Endothelial cell of umbilical vein (primary cell): ENCODE measurements around the gene XRCC1. TPM values are rescaled to one million over a fixed set of nuclear protein-coding genes. Genes with fewer than 3 reads are reported as not detected.

Experiments used
- BruUV-seq: library from RNA; stranded (reverse); fragments of 400-500 nt; replicated peaks from 2 replicates; lab custom pipeline; 2021; lab: Mats Ljungman, UMichigan
- CTCF ChIA-PET: fragments of 300-600, 350-600 bp; sonication (Branson Sonifier 250); formaldehyde crosslinking; loops from one replicate; lab custom pipeline; 2021; ENCODE audit warnings: antibody characterized with exemption, inconsistent platforms; lab: Charles Lee
- POLR2A ChIA-PET: fragments of 300-600, 350-600 bp; sonication (Branson Sonifier 250); formaldehyde crosslinking; loops from one replicate; lab custom pipeline; 2021; ENCODE audit warnings: antibody characterized with exemption, inconsistent platforms; lab: Charles Lee
- DNase-seq: peaks from one replicate; pipeline ENCODE4 v3.0.0-alpha.2; 2011; ENCODE audit warnings: low read depth, low spot score
- FAIRE-seq: peaks from 2 replicates; lab custom pipeline; 2011; peaks lifted over from hg19 to GRCh38; lab: Jason Lieb, UNC
- H2AFZ ChIP-seq: 2 replicates; pipeline ENCODE4 v1.6.0; 2012; ENCODE audit warnings: low read depth, low read length, control low read depth, inconsistent platforms
- H3K27ac ChIP-seq: 2 replicates; pipeline ENCODE4 v1.5.1; 2011; ENCODE audit warnings: low read depth, mild to moderate bottlenecking, control low read depth, low read length, moderate library complexity; ENCODE audit not compliant: insufficient read depth
- H3K27me3 ChIP-seq, 2 experiments: 2 replicates each; pipeline versions ENCODE4 v1.6.0 to v1.6.1; 2011; ENCODE audit warnings: low read length in 2 of 2, mixed read lengths in 1 of 2; ENCODE audit not compliant: control insufficient read depth in 2 of 2, insufficient read depth in 2 of 2
- H3K36me3 ChIP-seq, 2 experiments: 2 replicates in 1 of 2; 3 replicates in 1 of 2; pipeline ENCODE4 v1.5.1; 2011; ENCODE audit warnings: low read length in 2 of 2, mild to moderate bottlenecking in 1 of 2, moderate library complexity in 1 of 2; ENCODE audit not compliant: control insufficient read depth in 2 of 2, insufficient read depth in 2 of 2; ENCODE audit errors: extremely low read depth in 1 of 2
- H3K4me1 ChIP-seq: 3 replicates; pipeline ENCODE4 v1.5.1; 2011; ENCODE audit warnings: mild to moderate bottlenecking, low read length; ENCODE audit not compliant: control insufficient read depth, insufficient read depth; ENCODE audit errors: extremely low read depth
- H3K4me2 ChIP-seq: 2 replicates; pipeline ENCODE4 v1.6.1; 2011; ENCODE audit warnings: low read length, control low read depth, mixed read lengths; ENCODE audit not compliant: insufficient read depth
- H3K4me3 ChIP-seq, 3 experiments: fragments of 200-600 bp in 1 of 3; sonication (generic), shearing (Covaris generic) in 1 of 3; replicated peaks in 1 of 3; 2 replicates each; pipeline ENCODE4 v1.5.1; 2011 to 2016; ENCODE audit warnings: control low read depth in 3 of 3, low read length in 3 of 3, mild to moderate bottlenecking in 2 of 3, inconsistent platforms in 1 of 3, low read depth in 1 of 3, moderate library complexity in 1 of 3; ENCODE audit not compliant: insufficient read depth in 1 of 3
- H3K79me2 ChIP-seq: 2 replicates; pipeline ENCODE4 v1.6.0; 2012; ENCODE audit warnings: low read length, inconsistent platforms; ENCODE audit not compliant: control insufficient read depth, insufficient read depth
- H3K9ac ChIP-seq: replicated peaks from 2 replicates; pipeline ENCODE3; 2011; ENCODE audit warnings: low read length, control low read depth; ENCODE audit not compliant: insufficient read depth; ENCODE audit errors: extremely low read depth
- H3K9me1 ChIP-seq: replicated peaks from 3 replicates; pipeline ENCODE4 v1.6.0; 2011; ENCODE audit warnings: mild to moderate bottlenecking, low read length; ENCODE audit not compliant: control insufficient read depth, insufficient read depth; ENCODE audit errors: extremely low read depth
- H3K9me3 ChIP-seq: replicated peaks from 2 replicates; pipeline ENCODE4 v1.5.1; 2012; ENCODE audit warnings: low read length, inconsistent platforms; ENCODE audit not compliant: control insufficient read depth, insufficient read depth
- H4K20me1 ChIP-seq: replicated peaks from 2 replicates; pipeline ENCODE3; 2011; ENCODE audit warnings: mild to moderate bottlenecking, low read length; ENCODE audit not compliant: control insufficient read depth, insufficient read depth; ENCODE audit errors: extremely low read depth
- GATA2 ChIP-seq: IDR thresholded peaks from 2 replicates; pipeline ENCODE4 v1.7.0; 2011; ENCODE audit warnings: low read depth, mild to moderate bottlenecking, moderate library complexity, mixed read lengths, low read length; ENCODE audit not compliant: insufficient read length, insufficient read depth
- JUN ChIP-seq: IDR thresholded peaks from 2 replicates; pipeline ENCODE4 v1.6.1; 2011; ENCODE audit warnings: borderline replicate concordance, low read depth; ENCODE audit not compliant: insufficient read length, insufficient read depth
- MYC ChIP-seq: IDR thresholded peaks from one replicate; pipeline ENCODE4 v1.6.1; 2011; ENCODE audit warnings: mild to moderate bottlenecking, low read depth, low read length
- POLR2A ChIP-seq: IDR thresholded peaks from 2 replicates; pipeline ENCODE4 v1.6.1; 2012; ENCODE audit warnings: low read depth, mild to moderate bottlenecking, control low read depth, low read length
- dilution Hi-C: fragments of 300-500 bp; cut with MboI; formaldehyde crosslinking; loops from one replicate; pipeline ENCODE4 v1.15.0; 2019; ENCODE audit warnings: low sequenced_read_pairs; ENCODE audit not compliant: extremely low pct_ligation_motif_present
- intact Hi-C: fragments of 100-400 bp; cut with micrococcal nuclease; formaldehyde crosslinking; loops from one replicate; pipeline ENCODE4 v1.10.0; 2022
- polyA plus RNA-seq, 4 experiments: library from polyadenylated mRNA; depleted of rRNA in 3 of 4; stranded (reverse) in 3 of 4; unstranded in 1 of 4; fragments of >200 nt; gene quantifications; 2 replicates each; pipeline versions ENCODE4 v1.2.1 to v1.2.3, GENCODE V29; 2011 to 2012; ENCODE audit warnings: missing spikeins in 1 of 4
- total RNA-seq: library from RNA; stranded (reverse); gene quantifications from 2 replicates; pipeline ENCODE4 v1.2.3, GENCODE V29; 2021
- TF ChIP-seq, protein P1 (sequence below), 2 donors: IDR thresholded peaks; 1 replicate in 1 of 2; 2 replicates in 1 of 2; pipeline ENCODE4 v1.5.1; 2011; ENCODE audit warnings: low read length in 2 of 2, mild to moderate bottlenecking in 2 of 2, moderate library complexity in 2 of 2, control low read depth in 1 of 2, inconsistent platforms in 1 of 2, low read depth in 1 of 2; ENCODE audit not compliant: insufficient read depth in 1 of 2; ENCODE audit errors: extremely low read depth in 1 of 2

XRCC1 gene
- total and polyA plus RNA-seq, 2 donors (not counting 3 experiments of a cell fraction or from before 2014, with no cell fraction given) = 29.5 to 39.3 TPM

DNA sequence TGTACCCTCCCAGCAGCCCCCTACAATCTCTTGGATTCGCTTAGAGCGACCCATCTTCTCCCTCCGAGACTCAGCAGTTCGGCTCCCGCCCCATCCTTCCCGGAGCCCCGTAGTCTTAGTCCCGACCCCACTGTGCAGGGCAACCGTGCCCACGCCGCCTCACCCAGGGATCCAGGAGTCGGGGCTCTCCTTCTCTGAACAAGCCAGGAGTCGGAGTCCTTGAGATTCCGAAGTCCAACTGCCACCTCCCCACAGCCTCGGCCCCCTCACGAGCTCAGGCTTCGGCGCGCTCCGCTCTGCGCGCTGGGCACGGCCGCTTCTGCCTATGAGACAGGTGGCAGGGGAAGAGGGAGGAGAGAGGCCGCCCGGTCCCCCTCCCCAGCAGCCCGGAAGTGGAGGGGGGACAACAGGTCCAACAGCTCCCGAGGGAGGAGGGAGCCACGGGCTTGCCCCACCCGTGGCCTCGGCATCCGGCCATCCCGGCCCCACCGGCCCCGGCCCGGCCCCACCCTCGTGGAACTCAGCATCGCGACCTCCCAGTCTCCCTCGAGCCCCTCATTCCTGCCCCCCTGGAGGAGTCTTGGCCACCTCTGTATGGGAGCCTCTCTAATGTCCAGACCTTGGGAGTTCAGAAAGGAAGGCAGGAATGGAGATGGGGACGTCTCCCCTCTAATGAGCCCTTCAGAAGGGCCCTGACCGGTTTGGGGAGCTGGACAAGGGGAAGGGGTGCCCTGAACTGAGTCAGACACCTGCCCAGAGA, 70.7 kb downstream of the XRCC1 start, which contains the start of gene PHLDB3:
TSS of gene PHLDB3 (minus strand) at position 321 of the 760 bp plus-strand sequence. CDS start 628 bp downstream, outside the sequence.
- POLR2A ChIA-PET = no interaction called here
- Histone ChIP-seq H3K4me3 (peak within 1 kb of the TSS; percentile 42 to 66 (median 49)), H3K9ac (peak within 1 kb of the TSS; percentile 32), H4K20me1 (no peaks in the 10 kb centered on the region), H3K4me2 (peak within 1 kb of the TSS; percentile 83), H2AFZ (peak within 1 kb of the TSS; percentile 94), H3K9me1 (no peaks in the 10 kb centered on the region), H3K9me3 (no peaks in the 10 kb centered on the region), H3K36me3 (peaks cover 0 to 6% of the 10 kb centered on the region in 2 experiments), H3K27ac (peak within 1 kb of the TSS; percentile 31), H3K4me1 (peaks cover 11% of the 10 kb centered on the region), H3K27me3 (no peaks in the 10 kb centered on the region), H3K79me2 (no peaks in the 10 kb centered on the region)
- no peak for FAIRE-seq
- dilution Hi-C loops (no loop called here), intact Hi-C loops (loop anchor here (1.0 to 2.0 kb wide), 4 partner anchors 22 to 57 kb away; partner anchors contain the start of gene ETHE1)
- TF ChIP-seq JUN (no peak), MYC (no peak), GATA2 (no peak), POLR2A (no peak)
- TF ChIP-seq, protein P1, sequence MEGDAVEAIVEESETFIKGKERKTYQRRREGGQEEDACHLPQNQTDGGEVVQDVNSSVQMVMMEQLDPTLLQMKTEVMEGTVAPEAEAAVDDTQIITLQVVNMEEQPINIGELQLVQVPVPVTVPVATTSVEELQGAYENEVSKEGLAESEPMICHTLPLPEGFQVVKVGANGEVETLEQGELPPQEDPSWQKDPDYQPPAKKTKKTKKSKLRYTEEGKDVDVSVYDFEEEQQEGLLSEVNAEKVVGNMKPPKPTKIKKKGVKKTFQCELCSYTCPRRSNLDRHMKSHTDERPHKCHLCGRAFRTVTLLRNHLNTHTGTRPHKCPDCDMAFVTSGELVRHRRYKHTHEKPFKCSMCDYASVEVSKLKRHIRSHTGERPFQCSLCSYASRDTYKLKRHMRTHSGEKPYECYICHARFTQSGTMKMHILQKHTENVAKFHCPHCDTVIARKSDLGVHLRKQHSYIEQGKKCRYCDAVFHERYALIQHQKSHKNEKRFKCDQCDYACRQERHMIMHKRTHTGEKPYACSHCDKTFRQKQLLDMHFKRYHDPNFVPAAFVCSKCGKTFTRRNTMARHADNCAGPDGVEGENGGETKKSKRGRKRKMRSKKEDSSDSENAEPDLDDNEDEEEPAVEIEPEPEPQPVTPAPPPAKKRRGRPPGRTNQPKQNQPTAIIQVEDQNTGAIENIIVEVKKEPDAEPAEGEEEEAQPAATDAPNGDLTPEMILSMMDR (IDR thresholded peaks at IDR 0.05; ENCODE audit: extremely low read depth in 1 of 2, insufficient read depth in 1 of 2, low read depth in 1 of 2, low read length in 2 of 2) = no peak
- BruUV-seq = no TSS peak
- DNase-seq = peak; percentile 6
- CTCF ChIA-PET = interaction anchor here (0.7 to 3.0 kb wide), 12 partner anchors 15 to 1064 kb away, joined by 3 to 47 read pairs (median 4); partner anchors contain the start of genes ETHE1 and ZNF575
